H9 (cell line): ENCODE results near the gene PPP2R3B. TPM values are rescaled to one million over a fixed set of nuclear protein-coding genes. Genes with fewer than 3 reads are reported as not detected.

Experiments used
- DNase-seq: peaks from one replicate; pipeline ENCODE4 v3.0.0-alpha.2; 2017
- H2AFZ ChIP-seq: one replicate; pipeline ENCODE4 v1.6.1; 2013; ENCODE audit warnings: mild to moderate bottlenecking, low read length, control low read depth, moderate library complexity
- H2AK5ac ChIP-seq: 2 replicates; pipeline ENCODE4 v1.6.1; 2013; ENCODE audit warnings: low read length, control low read depth, mixed read lengths; ENCODE audit not compliant: insufficient read length
- H2BK120ac ChIP-seq: one replicate; pipeline ENCODE4 v1.6.1; 2013; ENCODE audit warnings: low read depth, mild to moderate bottlenecking, low read length, control low read depth, inconsistent platforms; ENCODE audit not compliant: poor library complexity, severe bottlenecking
- H2BK12ac ChIP-seq: 2 replicates; pipeline ENCODE4 v1.6.1; 2013; ENCODE audit warnings: low read length, control low read depth, mixed read lengths, low read depth; ENCODE audit not compliant: insufficient read length
- H2BK15ac ChIP-seq: 2 replicates; pipeline ENCODE4 v1.6.1; 2013; ENCODE audit warnings: low read depth, low read length, control low read depth
- H2BK20ac ChIP-seq: one replicate; pipeline ENCODE4 v1.6.1; 2013; ENCODE audit warnings: low read depth, mild to moderate bottlenecking, low read length, control low read depth, inconsistent platforms; ENCODE audit not compliant: poor library complexity, severe bottlenecking
- H2BK5ac ChIP-seq: 2 replicates; pipeline ENCODE4 v1.6.1; 2013; ENCODE audit warnings: low read length, control low read depth, mixed read lengths; ENCODE audit not compliant: insufficient read length
- H3K14ac ChIP-seq: 2 replicates; pipeline ENCODE4 v1.6.1; 2013; ENCODE audit warnings: low read length, control low read depth; ENCODE audit not compliant: insufficient read depth
- H3K18ac ChIP-seq: 2 replicates; pipeline ENCODE4 v1.6.1; 2013; ENCODE audit warnings: low read depth, mild to moderate bottlenecking, mixed read lengths, low read length, control low read depth; ENCODE audit not compliant: insufficient read length
- H3K23ac ChIP-seq: 2 replicates; pipeline ENCODE4 v1.6.1; 2013; ENCODE audit warnings: low read length, control low read depth, mixed read lengths, low read depth; ENCODE audit not compliant: insufficient read length
- H3K23me2 ChIP-seq: 2 replicates; pipeline ENCODE4 v1.6.1; 2013; ENCODE audit warnings: low read depth, mild to moderate bottlenecking, mixed read lengths, low read length, control low read depth; ENCODE audit not compliant: insufficient read length, poor library complexity, severe bottlenecking
- H3K27ac ChIP-seq: 2 replicates; pipeline ENCODE4 v1.5.1; 2013; ENCODE audit warnings: low read length, control low read depth, mixed read lengths, low read depth; ENCODE audit not compliant: insufficient read length
- H3K27me3 ChIP-seq: 2 replicates; pipeline ENCODE4 v1.6.1; 2013; ENCODE audit warnings: low read length, control low read depth, inconsistent platforms; ENCODE audit not compliant: insufficient read depth
- H3K4ac ChIP-seq: 2 replicates; pipeline ENCODE4 v1.6.1; 2013; ENCODE audit warnings: low read depth, mild to moderate bottlenecking, control low read depth, inconsistent platforms, low read length, moderate library complexity
- H3K4me1 ChIP-seq: 2 replicates; pipeline ENCODE4 v1.6.1; 2013; ENCODE audit warnings: low read length, control low read depth, inconsistent platforms; ENCODE audit not compliant: insufficient read depth
- H3K4me2 ChIP-seq: 2 replicates; pipeline ENCODE4 v1.6.1; 2013; ENCODE audit warnings: low read length, control low read depth, mixed read lengths; ENCODE audit not compliant: insufficient read length, insufficient read depth
- H3K56ac ChIP-seq: 2 replicates; pipeline ENCODE4 v1.6.1; 2013; ENCODE audit warnings: low read depth, mild to moderate bottlenecking, mixed read lengths, low read length, control low read depth; ENCODE audit not compliant: insufficient read length
- H3K79me1 ChIP-seq: 2 replicates; pipeline ENCODE4 v1.6.1; 2013; ENCODE audit warnings: low read depth, mild to moderate bottlenecking, moderate library complexity, low read length, control low read depth, inconsistent platforms; ENCODE audit not compliant: insufficient read depth, poor library complexity, severe bottlenecking
- H3K79me2 ChIP-seq: 2 replicates; pipeline ENCODE4 v1.6.1; 2013; ENCODE audit warnings: low read length, control low read depth, inconsistent platforms; ENCODE audit not compliant: insufficient read depth
- H3K9ac ChIP-seq: 2 replicates; pipeline ENCODE4 v1.6.1; 2013; ENCODE audit warnings: low read length, control low read depth, mixed read lengths; ENCODE audit not compliant: insufficient read length; ENCODE audit errors: extremely low read depth
- H3K9me3 ChIP-seq: one replicate; pipeline ENCODE4 v1.6.1; 2013; ENCODE audit warnings: low read depth, low read length, inconsistent platforms; ENCODE audit not compliant: control insufficient read depth
- H3T11ph ChIP-seq: one replicate; pipeline ENCODE4 v1.6.1; 2013; ENCODE audit warnings: mild to moderate bottlenecking, low read length, control low read depth, inconsistent platforms
- H4K20me1 ChIP-seq: one replicate; pipeline ENCODE4 v1.6.1; 2013; ENCODE audit not compliant: control insufficient read depth, insufficient read length, insufficient read depth
- H4K5ac ChIP-seq: 2 replicates; pipeline ENCODE4 v1.6.1; 2013; ENCODE audit warnings: low read depth, mild to moderate bottlenecking, mixed read lengths, low read length, control low read depth; ENCODE audit not compliant: insufficient read length
- H4K8ac ChIP-seq: replicated peaks from 2 replicates; pipeline ENCODE4 v1.6.1; 2013; ENCODE audit warnings: low read length, control low read depth, mixed read lengths, low read depth; ENCODE audit not compliant: insufficient read length
- H4K91ac ChIP-seq: 2 replicates; pipeline ENCODE4 v1.6.1; 2013; ENCODE audit warnings: low read depth, mild to moderate bottlenecking, moderate library complexity, mixed read lengths, low read length, control low read depth; ENCODE audit not compliant: insufficient read length
- H3K27ac Mint-ChIP-seq, 3 experiments: 2 replicates in 2 of 3; 3 replicates in 1 of 3; pipeline ENCODE4 v1.8.0; 2020 to 2021; ENCODE audit warnings: mixed read lengths in 3 of 3, mild to moderate bottlenecking in 1 of 3, moderate library complexity in 1 of 3
- H3K27me3 Mint-ChIP-seq: 2 replicates; pipeline ENCODE4 v1.8.0; 2021; ENCODE audit warnings: low read depth, mild to moderate bottlenecking, moderate library complexity, mixed read lengths
- H3K36me3 Mint-ChIP-seq, 3 experiments: 2 replicates in 2 of 3; 3 replicates in 1 of 3; pipeline ENCODE4 v1.8.0; 2020 to 2021; ENCODE audit warnings: low read depth in 3 of 3, mixed read lengths in 3 of 3; ENCODE audit not compliant: insufficient read depth in 1 of 3
- H3K4me1 Mint-ChIP-seq, 2 experiments: 2 replicates each; pipeline ENCODE4 v1.8.0; 2020; ENCODE audit warnings: mixed read lengths in 2 of 2
- H3K4me3 Mint-ChIP-seq, 2 experiments: 2 replicates in 1 of 2; 3 replicates in 1 of 2; pipeline ENCODE4 v1.8.0; 2020 to 2021; ENCODE audit warnings: mild to moderate bottlenecking in 2 of 2, mixed read lengths in 2 of 2, moderate library complexity in 1 of 2
- H3K9me3 Mint-ChIP-seq, 2 experiments: 2 replicates in 1 of 2; 3 replicates in 1 of 2; pipeline ENCODE4 v1.8.0; 2020; ENCODE audit warnings: mild to moderate bottlenecking in 2 of 2, mixed read lengths in 2 of 2, moderate library complexity in 1 of 2
- CTCF ChIP-seq: fragments of 200-600 bp; sonication (generic); conservative IDR thresholded peaks from 3 replicates; pipeline ENCODE4 v1.8.0; 2021; ENCODE audit warnings: antibody characterized with exemption, mild to moderate bottlenecking
- WGBS: extraction: QIAGEN DNeasy Blood & Tissue Kit; methylation state at CpG from one replicate; pipeline ENCODE4 v1.1.7; 2013; ENCODE audit warnings: missing lambda C conversion rate, low lambda C conversion rate, mixed read lengths; ENCODE audit not compliant: insufficient read length; ENCODE audit errors: extremely low coverage; 5-methylcytosine and 5-hydroxymethylcytosine counted together
- total RNA-seq: library from RNA; stranded (reverse); gene quantifications from 2 replicates; pipeline ENCODE4 v1.2.1, GENCODE V29; 2021

Gene PPP2R3B
- total RNA-seq, 1 experiment from 2014 or later: 72.1 TPM

- no CpG with 5 or more reads among the region's 38 CpGs for WGBS
- H3K18ac ChIP-seq: no peak overlapping the region
- no peak overlapping the region for H3K4me2 ChIP-seq
- H2BK15ac ChIP-seq: no peak overlapping the region
- H3K4me1 ChIP-seq: no peaks in the 10 kb centered on the region
- no peak overlapping the region for H3T11ph ChIP-seq
- no peak overlapping the region for H4K8ac ChIP-seq
- Mint-ChIP-seq H3K4me1 (peaks cover 0 to 2% of the 10 kb centered on the region in 2 experiments; a peak in 1 of 4 replicates), H3K36me3 (peaks cover 32 to 56% (median 46%) of the 10 kb centered on the region in 3 experiments), H3K27ac (peak overlapping the region in 1 of 3 experiments; percentile 76; a peak in 1 of 7 replicates), H3K9me3 (peaks cover 3% of the 10 kb centered on the region in 2 experiments; a peak in 3 of 5 replicates), H3K27me3 (no peaks in the 10 kb centered on the region), H3K4me3 (no peak overlapping the region)
- H4K91ac ChIP-seq: no peak overlapping the region
- no peak overlapping the region for H3K4ac ChIP-seq
- no peak overlapping the region for H2BK5ac ChIP-seq
- no peak for DNase-seq
- TF ChIP-seq CTCF: no peak
- H3K27me3 ChIP-seq: no peaks in the 10 kb centered on the region
- H3K14ac ChIP-seq: no peak overlapping the region; the same call in 1 of the 2 replicates
- no peaks in the 10 kb centered on the region for H3K9me3 ChIP-seq
- H2AK5ac ChIP-seq: no peak overlapping the region
- H2BK20ac ChIP-seq: no peak overlapping the region
- H3K9ac ChIP-seq: no peak overlapping the region
- H4K5ac ChIP-seq: no peak overlapping the region
- H2BK120ac ChIP-seq: no peak overlapping the region
- H2AFZ ChIP-seq: no peak overlapping the region
- H3K79me2 ChIP-seq: no peaks in the 10 kb centered on the region
- H2BK12ac ChIP-seq: no peak overlapping the region
- H3K27ac ChIP-seq: no peak overlapping the region
- H3K23me2 ChIP-seq: no peaks in the 10 kb centered on the region
- H3K79me1 ChIP-seq: no peaks in the 10 kb centered on the region
- H3K56ac ChIP-seq: no peak overlapping the region
- no peaks in the 10 kb centered on the region for H4K20me1 ChIP-seq
- no peak overlapping the region for H3K23ac ChIP-seq
Measured at GRCh38 chrX:337331-337831, 49.3 kb downstream of the PPP2R3B start.
